ENCODE data around the gene KRT36. TPM values are rescaled to one million over a fixed set of nuclear protein-coding genes. Genes with fewer than 3 reads are reported as not detected.

The KRT36 gene
- total and polyA plus RNA-seq, 2 experiments from 2014 or later, result not detected

DNA sequence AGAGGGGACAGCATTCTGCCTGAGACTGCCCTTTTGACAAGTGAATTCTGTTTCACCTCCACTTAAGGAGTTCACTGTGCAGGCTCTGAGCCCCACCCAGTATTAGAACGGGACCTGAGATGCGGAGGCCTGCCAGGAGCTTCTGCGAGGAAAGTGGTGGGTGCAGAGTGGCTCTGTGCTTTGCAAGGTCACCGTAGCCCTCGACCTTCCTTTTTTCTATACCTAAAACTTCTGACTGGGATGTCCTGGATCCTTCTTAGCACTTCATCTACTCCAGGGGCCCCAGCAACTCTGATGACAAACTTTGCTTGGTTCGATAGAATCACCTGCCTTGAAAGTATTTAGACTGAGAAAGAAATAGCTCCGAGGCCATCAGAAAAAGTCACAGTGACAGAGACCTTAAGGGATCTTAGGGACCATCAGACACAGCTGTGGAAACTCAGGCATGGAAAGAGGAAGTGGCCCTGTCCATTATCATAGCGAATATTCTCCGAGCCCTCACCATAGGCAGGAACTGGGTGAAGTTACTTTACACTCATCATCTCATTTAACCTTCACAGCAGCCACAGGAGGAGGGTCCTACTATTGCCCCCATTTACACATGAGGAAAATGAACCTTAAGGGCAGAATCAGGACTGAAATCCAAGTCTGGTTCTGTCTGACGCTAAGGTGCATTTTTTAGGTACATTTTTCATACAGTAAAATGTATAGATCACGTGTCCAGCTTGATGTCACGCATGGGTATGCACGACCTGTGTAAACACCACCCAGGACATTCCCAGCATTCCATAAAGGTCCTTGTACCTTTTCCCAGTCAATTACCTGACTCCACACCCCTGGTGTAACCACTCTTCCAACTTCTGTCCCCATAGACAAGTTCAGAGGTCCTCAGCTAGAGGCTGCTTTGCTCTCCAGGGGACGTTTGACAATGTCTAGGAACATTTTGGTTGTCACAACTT lies 16.4 kb upstream of the KRT36 start:
- no peak overlapping the region for H3K27ac Mint-ChIP-seq

More for the DNA sequence above, 16.4 kb upstream of the KRT36 start:
- H3K4me3 Mint-ChIP-seq, result no peak overlapping the region
- Histone ChIP-seq H3F3A (replicated peaks; ENCODE audit: low read depth) (no peaks in the 10 kb centered on the region), H3K4me2 (no peak overlapping the region), H3K79me2 (replicated peaks; ENCODE audit: insufficient read depth) (no peaks in the 10 kb centered on the region), H3K36me3 (ENCODE audit: insufficient read depth) (no peaks in the 10 kb centered on the region), H3K4me1 (ENCODE audit: insufficient read depth) (peaks cover 7% of the 10 kb centered on the region), H4K20me1 (replicated peaks; ENCODE audit: insufficient read depth) (no peaks in the 10 kb centered on the region), H2AFZ (no peak overlapping the region), H3K4me3 (no peak overlapping the region), H3K27me3 (ENCODE audit: insufficient read depth) (no peaks in the 10 kb centered on the region), H3K9me2 (ENCODE audit: insufficient read depth) (no peaks in the 10 kb centered on the region), H3K27ac (ENCODE audit: low read depth) (no peak overlapping the region)
- H3K9me3 Mint-ChIP-seq, result no peaks in the 10 kb centered on the region
- ATAC-seq (no peak), DNase-seq (ENCODE audit: low spot score) (no peak)
- TF ChIP-seq JUNB (IDR thresholded peaks at IDR 0.05; ENCODE audit: unreplicated experiment) (no peak), EZH2phosphoT487 (IDR thresholded peaks at IDR 0.05; ENCODE audit: unreplicated experiment) (no peak), CREB1 (CRISPR knock-in tag; IDR thresholded peaks at IDR 0.05; ENCODE audit: low read depth) (no peak), REST (IDR thresholded peaks at IDR 0.05; ENCODE audit: unreplicated experiment) (no peak), ETS1 (IDR thresholded peaks at IDR 0.05) (no peak), ZNF331 (CRISPR knock-in tag; IDR thresholded peaks at IDR 0.05; ENCODE audit: low read depth) (no peak), NANOG (IDR thresholded peaks at IDR 0.05; ENCODE audit: borderline replicate concordance) (no peak), EZH2 (IDR thresholded peaks at IDR 0.05; ENCODE audit: low read depth, unreplicated experiment) (no peak), STAT1 (IDR thresholded peaks at IDR 0.05; ENCODE audit: unreplicated experiment) (no peak)
- TF ChIP-seq, protein P1, sequence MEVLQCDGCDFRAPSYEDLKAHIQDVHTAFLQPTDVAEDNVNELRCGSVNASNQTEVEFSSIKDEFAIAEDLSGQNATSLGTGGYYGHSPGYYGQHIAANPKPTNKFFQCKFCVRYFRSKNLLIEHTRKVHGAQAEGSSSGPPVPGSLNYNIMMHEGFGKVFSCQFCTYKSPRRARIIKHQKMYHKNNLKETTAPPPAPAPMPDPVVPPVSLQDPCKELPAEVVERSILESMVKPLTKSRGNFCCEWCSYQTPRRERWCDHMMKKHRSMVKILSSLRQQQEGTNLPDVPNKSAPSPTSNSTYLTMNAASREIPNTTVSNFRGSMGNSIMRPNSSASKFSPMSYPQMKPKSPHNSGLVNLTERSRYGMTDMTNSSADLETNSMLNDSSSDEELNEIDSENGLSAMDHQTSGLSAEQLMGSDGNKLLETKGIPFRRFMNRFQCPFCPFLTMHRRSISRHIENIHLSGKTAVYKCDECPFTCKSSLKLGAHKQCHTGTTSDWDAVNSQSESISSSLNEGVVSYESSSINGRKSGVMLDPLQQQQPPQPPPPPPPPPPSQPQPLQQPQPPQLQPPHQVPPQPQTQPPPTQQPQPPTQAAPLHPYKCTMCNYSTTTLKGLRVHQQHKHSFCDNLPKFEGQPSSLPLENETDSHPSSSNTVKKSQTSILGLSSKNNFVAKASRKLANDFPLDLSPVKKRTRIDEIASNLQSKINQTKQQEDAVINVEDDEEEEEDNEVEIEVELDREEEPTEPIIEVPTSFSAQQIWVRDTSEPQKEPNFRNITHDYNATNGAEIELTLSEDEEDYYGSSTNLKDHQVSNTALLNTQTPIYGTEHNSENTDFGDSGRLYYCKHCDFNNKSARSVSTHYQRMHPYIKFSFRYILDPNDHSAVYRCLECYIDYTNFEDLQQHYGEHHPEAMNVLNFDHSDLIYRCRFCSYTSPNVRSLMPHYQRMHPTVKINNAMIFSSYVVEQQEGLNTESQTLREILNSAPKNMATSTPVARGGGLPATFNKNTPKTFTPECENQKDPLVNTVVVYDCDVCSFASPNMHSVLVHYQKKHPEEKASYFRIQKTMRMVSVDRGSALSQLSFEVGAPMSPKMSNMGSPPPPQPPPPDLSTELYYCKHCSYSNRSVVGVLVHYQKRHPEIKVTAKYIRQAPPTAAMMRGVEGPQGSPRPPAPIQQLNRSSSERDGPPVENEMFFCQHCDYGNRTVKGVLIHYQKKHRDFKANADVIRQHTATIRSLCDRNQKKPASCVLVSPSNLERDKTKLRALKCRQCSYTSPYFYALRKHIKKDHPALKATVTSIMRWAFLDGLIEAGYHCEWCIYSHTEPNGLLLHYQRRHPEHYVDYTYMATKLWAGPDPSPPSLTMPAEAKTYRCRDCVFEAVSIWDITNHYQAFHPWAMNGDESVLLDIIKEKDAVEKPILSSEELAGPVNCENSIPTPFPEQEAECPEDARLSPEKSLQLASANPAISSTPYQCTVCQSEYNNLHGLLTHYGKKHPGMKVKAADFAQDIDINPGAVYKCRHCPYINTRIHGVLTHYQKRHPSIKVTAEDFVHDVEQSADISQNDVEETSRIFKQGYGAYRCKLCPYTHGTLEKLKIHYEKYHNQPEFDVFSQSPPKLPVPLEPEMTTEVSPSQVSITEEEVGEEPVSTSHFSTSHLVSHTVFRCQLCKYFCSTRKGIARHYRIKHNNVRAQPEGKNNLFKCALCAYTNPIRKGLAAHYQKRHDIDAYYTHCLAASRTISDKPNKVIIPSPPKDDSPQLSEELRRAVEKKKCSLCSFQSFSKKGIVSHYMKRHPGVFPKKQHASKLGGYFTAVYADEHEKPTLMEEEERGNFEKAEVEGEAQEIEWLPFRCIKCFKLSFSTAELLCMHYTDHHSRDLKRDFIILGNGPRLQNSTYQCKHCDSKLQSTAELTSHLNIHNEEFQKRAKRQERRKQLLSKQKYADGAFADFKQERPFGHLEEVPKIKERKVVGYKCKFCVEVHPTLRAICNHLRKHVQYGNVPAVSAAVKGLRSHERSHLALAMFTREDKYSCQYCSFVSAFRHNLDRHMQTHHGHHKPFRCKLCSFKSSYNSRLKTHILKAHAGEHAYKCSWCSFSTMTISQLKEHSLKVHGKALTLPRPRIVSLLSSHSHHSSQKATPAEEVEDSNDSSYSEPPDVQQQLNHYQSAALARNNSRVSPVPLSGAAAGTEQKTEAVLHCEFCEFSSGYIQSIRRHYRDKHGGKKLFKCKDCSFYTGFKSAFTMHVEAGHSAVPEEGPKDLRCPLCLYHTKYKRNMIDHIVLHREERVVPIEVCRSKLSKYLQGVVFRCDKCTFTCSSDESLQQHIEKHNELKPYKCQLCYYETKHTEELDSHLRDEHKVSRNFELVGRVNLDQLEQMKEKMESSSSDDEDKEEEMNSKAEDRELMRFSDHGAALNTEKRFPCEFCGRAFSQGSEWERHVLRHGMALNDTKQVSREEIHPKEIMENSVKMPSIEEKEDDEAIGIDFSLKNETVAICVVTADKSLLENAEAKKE (CRISPR knock-in tag; IDR thresholded peaks at IDR 0.05), result no peak
- TF ChIP-seq, protein P2, sequence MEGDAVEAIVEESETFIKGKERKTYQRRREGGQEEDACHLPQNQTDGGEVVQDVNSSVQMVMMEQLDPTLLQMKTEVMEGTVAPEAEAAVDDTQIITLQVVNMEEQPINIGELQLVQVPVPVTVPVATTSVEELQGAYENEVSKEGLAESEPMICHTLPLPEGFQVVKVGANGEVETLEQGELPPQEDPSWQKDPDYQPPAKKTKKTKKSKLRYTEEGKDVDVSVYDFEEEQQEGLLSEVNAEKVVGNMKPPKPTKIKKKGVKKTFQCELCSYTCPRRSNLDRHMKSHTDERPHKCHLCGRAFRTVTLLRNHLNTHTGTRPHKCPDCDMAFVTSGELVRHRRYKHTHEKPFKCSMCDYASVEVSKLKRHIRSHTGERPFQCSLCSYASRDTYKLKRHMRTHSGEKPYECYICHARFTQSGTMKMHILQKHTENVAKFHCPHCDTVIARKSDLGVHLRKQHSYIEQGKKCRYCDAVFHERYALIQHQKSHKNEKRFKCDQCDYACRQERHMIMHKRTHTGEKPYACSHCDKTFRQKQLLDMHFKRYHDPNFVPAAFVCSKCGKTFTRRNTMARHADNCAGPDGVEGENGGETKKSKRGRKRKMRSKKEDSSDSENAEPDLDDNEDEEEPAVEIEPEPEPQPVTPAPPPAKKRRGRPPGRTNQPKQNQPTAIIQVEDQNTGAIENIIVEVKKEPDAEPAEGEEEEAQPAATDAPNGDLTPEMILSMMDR (conservative IDR thresholded peaks at IDR 0.05; ENCODE audit: low read depth in 2 of 2), result no peak
- H3K27me3 Mint-ChIP-seq (ENCODE audit: insufficient read depth, low read depth, poor library complexity), result peaks cover 3% of the 10 kb centered on the region
- no peaks in the 10 kb centered on the region; the same call in 2 of the 3 replicates for H3K36me3 Mint-ChIP-seq (ENCODE audit: low read depth)
- H3K4me1 Mint-ChIP-seq, result peaks cover 16% of the 10 kb centered on the region; the same call in 2 of the 3 replicates
